Keratinocyte (primary cell): ENCODE data around the gene TMEM271.

Experiments used
- CTCF ChIP-seq, 3 experiments: IDR thresholded peaks in 1 of 3; conservative IDR thresholded peaks in 1 of 3; optimal IDR thresholded peaks in 1 of 3; 2 replicates in 2 of 3; 3 replicates in 1 of 3; pipeline versions ENCODE3 to v1.5.1; 2011; ENCODE audit warnings: low read length in 3 of 3, mild to moderate bottlenecking in 3 of 3, moderate library complexity in 2 of 3, control low read depth in 1 of 3, inconsistent platforms in 1 of 3; ENCODE audit not compliant: insufficient read depth in 2 of 3; ENCODE audit errors: extremely low read depth in 1 of 3
- EZH2 ChIP-seq: IDR thresholded peaks from one replicate; pipeline ENCODE4 v1.6.1; 2012; ENCODE audit warnings: inconsistent platforms, mild to moderate bottlenecking, low read length, moderate library complexity

- no peak for TF ChIP-seq CTCF (optimal IDR thresholded peaks at IDR 0.05 in 1 of 3, IDR thresholded peaks at IDR 0.05 in 1 of 3, conservative IDR thresholded peaks at IDR 0.05 in 1 of 3; ENCODE audit: extremely low read depth in 1 of 3, insufficient read depth in 2 of 3, low read length in 3 of 3)
- no peak for TF ChIP-seq EZH2
Measured at GRCh38 chr4:613126-613525, 37.0 kb upstream of the TMEM271 start.
